AG04450 (cell line): ENCODE data around the gene GPR61. TPM values are rescaled to one million over a fixed set of nuclear protein-coding genes. Genes with fewer than 3 reads are reported as not detected.

Source experiments
- CTCF ChIA-PET: fragments of 300-600, 350-600 bp; formaldehyde crosslinking; extraction: SDS; loops from one replicate; lab custom pipeline; 2022; ENCODE audit warnings: antibody characterized with exemption, inconsistent platforms; lab: Charles Lee
- POLR2A ChIA-PET: fragments of 350-600 bp; formaldehyde crosslinking; extraction: SDS; loops from one replicate; lab custom pipeline; 2021; ENCODE audit warnings: antibody characterized with exemption, inconsistent platforms; lab: Yijun Ruan, JAX
- DNase-seq: peaks from one replicate; pipeline ENCODE4 v3.0.0-alpha.2; 2011; ENCODE audit warnings: low read depth, low spot score
- H3K27ac ChIP-seq: one replicate; pipeline ENCODE4 v1.5.1; 2012; ENCODE audit warnings: low read depth, low read length, control low read depth
- H3K27me3 ChIP-seq: one replicate; pipeline ENCODE4 v1.6.0; 2012; ENCODE audit warnings: low read length; ENCODE audit not compliant: control insufficient read depth, insufficient read depth
- H3K4me3 ChIP-seq: 2 replicates; pipeline ENCODE4 v1.5.1; 2011; ENCODE audit warnings: mild to moderate bottlenecking, low read depth, low read length, control low read depth
- H3K9me3 ChIP-seq: 2 replicates; pipeline ENCODE4 v1.5.1; 2012; ENCODE audit warnings: low read length; ENCODE audit not compliant: control insufficient read depth, insufficient read depth
- polyA plus RNA-seq: library from polyadenylated mRNA; depleted of rRNA; stranded (reverse); fragments of >200 nt; gene quantifications from 2 replicates; pipeline ENCODE4 v1.2.3, GENCODE V29; 2011
- TF ChIP-seq, protein P1 (sequence below): IDR thresholded peaks from 2 replicates; pipeline ENCODE4 v1.5.1; 2011; ENCODE audit warnings: low read depth, low read length, control low read depth, inconsistent platforms

The GPR61 gene
- polyA plus RNA-seq, 1 experiment = not detected

DNA sequence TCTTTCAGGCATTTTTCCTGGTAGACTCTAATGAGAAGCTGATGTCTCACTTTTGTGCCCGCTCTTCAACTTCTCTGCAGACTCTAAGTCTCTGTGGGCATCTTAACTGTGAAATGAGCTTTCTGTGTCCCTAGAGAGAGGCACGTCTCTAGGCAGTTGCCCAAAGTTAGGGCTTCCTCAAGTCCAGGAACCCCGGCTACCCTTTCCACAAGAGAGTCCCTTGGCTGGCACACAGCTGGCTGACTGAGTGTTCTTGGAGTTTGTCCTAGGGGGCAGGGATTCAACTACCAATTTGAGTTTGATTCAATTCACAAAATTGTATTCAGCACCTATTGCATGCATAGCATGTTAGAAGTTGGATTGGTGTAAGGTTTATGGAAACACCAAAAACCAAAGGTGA is 1.4 kb downstream of the GPR61 start:
- no peaks in the 10 kb centered on the region for H3K9me3 ChIP-seq
- no peak overlapping the region for H3K4me3 ChIP-seq
- DNase-seq = no peak
- no peak overlapping the region for H3K27ac ChIP-seq
- peaks cover 15% of the 10 kb centered on the region for H3K27me3 ChIP-seq
- CTCF ChIA-PET = interaction anchor here (1.2 to 17.0 kb wide), 8 partner anchors 9 to 443 kb away, joined by 3 to 1351 read pairs (median 6); partner anchors contain the start of genes AHCYL1, AMIGO1, ATXN7L2 and CYB561D1
- POLR2A ChIA-PET = no interaction called here
- TF ChIP-seq, protein P1, sequence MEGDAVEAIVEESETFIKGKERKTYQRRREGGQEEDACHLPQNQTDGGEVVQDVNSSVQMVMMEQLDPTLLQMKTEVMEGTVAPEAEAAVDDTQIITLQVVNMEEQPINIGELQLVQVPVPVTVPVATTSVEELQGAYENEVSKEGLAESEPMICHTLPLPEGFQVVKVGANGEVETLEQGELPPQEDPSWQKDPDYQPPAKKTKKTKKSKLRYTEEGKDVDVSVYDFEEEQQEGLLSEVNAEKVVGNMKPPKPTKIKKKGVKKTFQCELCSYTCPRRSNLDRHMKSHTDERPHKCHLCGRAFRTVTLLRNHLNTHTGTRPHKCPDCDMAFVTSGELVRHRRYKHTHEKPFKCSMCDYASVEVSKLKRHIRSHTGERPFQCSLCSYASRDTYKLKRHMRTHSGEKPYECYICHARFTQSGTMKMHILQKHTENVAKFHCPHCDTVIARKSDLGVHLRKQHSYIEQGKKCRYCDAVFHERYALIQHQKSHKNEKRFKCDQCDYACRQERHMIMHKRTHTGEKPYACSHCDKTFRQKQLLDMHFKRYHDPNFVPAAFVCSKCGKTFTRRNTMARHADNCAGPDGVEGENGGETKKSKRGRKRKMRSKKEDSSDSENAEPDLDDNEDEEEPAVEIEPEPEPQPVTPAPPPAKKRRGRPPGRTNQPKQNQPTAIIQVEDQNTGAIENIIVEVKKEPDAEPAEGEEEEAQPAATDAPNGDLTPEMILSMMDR = no peak

DNA sequence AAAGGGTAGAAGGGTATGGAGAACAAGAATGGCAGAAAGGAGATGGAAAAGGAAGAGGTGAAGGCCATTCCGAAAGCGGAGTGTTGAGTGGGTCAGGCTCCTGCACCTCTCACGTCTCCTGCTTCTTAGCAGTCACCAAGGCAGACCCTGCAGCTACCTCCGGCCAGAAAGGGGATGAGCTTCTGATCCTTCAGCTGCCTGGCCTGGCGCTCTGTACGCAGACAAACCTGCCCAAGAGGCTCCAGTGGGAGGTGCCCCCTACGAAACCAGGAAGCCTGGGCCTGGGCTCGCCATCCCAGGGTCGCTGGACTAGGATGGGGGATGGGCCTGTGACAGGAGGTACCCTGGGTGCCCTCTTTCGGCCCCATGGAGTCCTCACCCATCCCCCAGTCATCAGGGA is 3.0 kb downstream of the GPR61 start:
- ChIA-PET POLR2A (no interaction called here), CTCF (interaction anchor here (1.2 to 17.0 kb wide), 6 partner anchors 10 to 442 kb away, joined by 4 to 1351 read pairs (median 16); partner anchors contain the start of genes AHCYL1, AMIGO1, ATXN7L2 and CYB561D1)
- TF ChIP-seq, protein P1 = no peak
- Histone ChIP-seq H3K4me3 (no peak overlapping the region), H3K27ac (no peak overlapping the region), H3K27me3 (peaks cover 15% of the 10 kb centered on the region), H3K9me3 (no peaks in the 10 kb centered on the region)
- DNase-seq = no peak

DNA sequence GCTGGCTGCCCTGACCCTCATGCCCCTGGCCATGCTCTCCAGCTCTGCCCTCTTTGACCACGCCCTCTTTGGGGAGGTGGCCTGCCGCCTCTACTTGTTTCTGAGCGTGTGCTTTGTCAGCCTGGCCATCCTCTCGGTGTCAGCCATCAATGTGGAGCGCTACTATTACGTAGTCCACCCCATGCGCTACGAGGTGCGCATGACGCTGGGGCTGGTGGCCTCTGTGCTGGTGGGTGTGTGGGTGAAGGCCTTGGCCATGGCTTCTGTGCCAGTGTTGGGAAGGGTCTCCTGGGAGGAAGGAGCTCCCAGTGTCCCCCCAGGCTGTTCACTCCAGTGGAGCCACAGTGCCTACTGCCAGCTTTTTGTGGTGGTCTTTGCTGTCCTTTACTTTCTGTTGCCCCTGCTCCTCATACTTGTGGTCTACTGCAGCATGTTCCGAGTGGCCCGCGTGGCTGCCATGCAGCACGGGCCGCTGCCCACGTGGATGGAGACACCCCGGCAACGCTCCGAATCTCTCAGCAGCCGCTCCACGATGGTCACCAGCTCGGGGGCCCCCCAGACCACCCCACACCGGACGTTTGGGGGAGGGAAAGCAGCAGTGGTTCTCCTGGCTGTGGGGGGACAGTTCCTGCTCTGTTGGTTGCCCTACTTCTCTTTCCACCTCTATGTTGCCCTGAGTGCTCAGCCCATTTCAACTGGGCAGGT is 3.8 kb downstream of the GPR61 start:
- POLR2A ChIA-PET = no interaction called here
- Histone ChIP-seq H3K27me3 (peaks cover 15% of the 10 kb centered on the region), H3K9me3 (no peaks in the 10 kb centered on the region; the same call in 1 of the 2 replicates), H3K27ac (no peak overlapping the region), H3K4me3 (no peak overlapping the region)
- TF ChIP-seq, protein P1 = no peak
- CTCF ChIA-PET = interaction anchor here (1.2 to 4.7 kb wide), 4 partner anchors 11 to 231 kb away, joined by 4 to 164 read pairs (median 34); no protein-coding TSS in a partner anchor
- no peak for DNase-seq

DNA sequence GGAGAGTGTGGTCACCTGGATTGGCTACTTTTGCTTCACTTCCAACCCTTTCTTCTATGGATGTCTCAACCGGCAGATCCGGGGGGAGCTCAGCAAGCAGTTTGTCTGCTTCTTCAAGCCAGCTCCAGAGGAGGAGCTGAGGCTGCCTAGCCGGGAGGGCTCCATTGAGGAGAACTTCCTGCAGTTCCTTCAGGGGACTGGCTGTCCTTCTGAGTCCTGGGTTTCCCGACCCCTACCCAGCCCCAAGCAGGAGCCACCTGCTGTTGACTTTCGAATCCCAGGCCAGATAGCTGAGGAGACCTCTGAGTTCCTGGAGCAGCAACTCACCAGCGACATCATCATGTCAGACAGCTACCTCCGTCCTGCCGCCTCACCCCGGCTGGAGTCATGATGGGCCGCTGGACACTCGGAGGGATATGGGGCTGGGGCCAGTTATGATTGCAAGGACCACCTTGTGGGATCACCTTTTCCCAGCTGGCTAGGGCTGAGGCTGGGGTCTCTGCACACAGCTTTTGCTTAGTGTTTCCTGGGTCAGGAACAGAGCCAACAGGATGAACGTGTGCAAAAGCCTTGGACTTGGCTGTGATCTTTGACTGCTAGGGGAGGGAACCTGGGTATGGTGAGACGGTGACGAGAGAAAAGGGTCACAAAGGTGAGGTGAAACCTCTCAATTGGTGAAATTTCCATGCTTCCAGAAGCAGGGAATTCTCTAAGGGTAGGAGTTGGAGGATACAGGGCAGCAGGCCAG is 4.5 kb downstream of the GPR61 start:
- Histone ChIP-seq H3K9me3 (no peaks in the 10 kb centered on the region; the same call in 1 of the 2 replicates), H3K27me3 (peaks cover 12% of the 10 kb centered on the region), H3K27ac (no peak overlapping the region), H3K4me3 (no peak overlapping the region)
- DNase-seq = no peak
- ChIA-PET CTCF (interaction anchor here (1.2 to 4.7 kb wide), 5 partner anchors 11 to 230 kb away, joined by 4 to 164 read pairs (median 37); no protein-coding TSS in a partner anchor), POLR2A (no interaction called here)
- TF ChIP-seq, protein P1 = no peak
